GM12801 (cell line): ENCODE measurements around the gene SPNS2.

Source experiments
- TF ChIP-seq, protein P1 (sequence below): IDR thresholded peaks from one replicate; pipeline ENCODE4 v1.5.1; 2011; ENCODE audit warnings: control low read depth; ENCODE audit not compliant: insufficient read length; ENCODE audit errors: extremely low read depth

SPNS2 gene

DNA sequence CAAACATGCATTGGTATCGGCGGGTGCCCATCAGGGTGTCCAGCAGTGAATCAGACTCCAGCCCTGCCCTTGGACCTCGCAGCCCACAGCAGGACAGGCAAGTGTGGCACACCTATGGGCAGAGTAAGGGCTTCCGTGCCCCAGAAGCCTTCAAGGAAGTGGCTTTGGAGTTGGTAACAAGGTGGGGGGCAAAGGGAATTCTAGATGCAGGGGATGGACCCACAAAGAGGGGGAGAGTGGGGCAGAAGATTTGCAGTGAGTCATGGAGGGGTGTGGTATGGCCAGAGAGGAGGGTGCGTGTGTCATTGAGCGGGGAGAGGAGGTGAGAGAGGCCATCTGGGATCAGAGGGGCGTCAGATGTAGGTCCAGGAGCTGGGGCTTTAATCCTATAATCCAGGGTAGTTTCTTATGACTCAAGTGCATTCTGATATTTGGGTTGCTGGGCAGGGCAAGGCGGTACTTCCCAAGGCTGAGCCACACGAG lies 8.5 kb upstream of the SPNS2 start:
- TF ChIP-seq, protein P1, sequence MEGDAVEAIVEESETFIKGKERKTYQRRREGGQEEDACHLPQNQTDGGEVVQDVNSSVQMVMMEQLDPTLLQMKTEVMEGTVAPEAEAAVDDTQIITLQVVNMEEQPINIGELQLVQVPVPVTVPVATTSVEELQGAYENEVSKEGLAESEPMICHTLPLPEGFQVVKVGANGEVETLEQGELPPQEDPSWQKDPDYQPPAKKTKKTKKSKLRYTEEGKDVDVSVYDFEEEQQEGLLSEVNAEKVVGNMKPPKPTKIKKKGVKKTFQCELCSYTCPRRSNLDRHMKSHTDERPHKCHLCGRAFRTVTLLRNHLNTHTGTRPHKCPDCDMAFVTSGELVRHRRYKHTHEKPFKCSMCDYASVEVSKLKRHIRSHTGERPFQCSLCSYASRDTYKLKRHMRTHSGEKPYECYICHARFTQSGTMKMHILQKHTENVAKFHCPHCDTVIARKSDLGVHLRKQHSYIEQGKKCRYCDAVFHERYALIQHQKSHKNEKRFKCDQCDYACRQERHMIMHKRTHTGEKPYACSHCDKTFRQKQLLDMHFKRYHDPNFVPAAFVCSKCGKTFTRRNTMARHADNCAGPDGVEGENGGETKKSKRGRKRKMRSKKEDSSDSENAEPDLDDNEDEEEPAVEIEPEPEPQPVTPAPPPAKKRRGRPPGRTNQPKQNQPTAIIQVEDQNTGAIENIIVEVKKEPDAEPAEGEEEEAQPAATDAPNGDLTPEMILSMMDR, result no peak

DNA sequence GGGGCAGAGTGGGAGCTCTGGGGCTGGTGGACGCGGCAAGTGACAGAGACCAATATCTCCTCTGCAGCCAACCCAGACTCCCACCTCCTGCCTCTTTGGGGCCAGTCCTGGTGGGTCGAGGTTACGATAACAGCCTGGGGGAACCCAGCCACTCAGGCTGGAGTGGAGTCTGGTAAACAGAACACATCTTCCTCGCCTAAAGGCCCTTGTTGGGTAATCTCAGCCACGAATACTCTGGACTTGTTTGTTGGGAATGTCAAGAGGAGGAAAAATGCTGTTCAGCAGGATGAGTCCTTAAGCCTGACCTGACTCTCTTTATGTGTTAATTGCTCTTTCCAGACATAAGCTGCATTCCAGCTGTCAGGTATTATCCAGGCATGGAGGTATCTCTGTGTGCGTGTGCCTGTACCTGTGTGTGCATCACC lies 8.0 kb upstream of the SPNS2 start:
- TF ChIP-seq, protein P1, result no peak

DNA sequence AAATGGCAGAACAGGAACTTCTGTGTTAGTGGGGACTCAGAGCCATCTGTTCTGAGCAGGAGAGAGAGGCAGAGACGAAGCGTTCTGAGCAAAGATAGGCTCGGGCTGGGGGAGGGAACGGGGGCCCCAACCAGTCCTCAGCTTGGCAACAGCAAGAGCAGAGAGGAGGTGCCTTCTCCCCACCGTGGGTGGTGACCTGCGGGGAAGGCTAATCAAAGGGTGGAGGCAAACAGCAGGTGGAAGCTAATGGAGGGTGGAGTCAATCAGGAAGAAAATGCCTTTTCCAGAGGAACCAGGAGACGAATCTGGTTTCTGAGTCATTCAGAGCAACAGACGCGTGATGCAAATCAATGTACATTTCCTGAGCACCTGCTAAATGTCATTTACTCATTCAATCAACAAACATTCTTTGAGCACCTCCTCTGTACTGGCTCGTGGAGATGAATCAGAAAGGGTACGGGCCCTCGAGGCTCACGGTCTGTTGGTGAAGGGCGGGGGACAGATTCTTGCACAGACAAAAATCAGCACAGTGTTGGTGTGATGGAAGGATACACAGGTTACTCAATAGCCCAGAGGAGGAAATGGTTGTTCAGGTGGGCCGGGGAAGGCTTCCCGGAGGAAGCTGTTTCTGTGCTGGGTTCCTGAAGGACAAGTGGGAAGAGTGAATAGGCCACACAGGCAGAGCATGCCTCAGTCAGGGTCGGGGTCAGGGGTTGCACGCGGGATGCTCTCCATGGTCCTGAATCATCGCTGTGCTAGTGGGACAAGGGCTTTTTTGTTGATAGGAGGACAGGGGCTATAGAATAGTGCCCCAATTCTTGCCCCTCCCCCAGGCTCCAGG lies 5.7 kb upstream of the SPNS2 start:
- TF ChIP-seq, protein P1, result no peak

DNA sequence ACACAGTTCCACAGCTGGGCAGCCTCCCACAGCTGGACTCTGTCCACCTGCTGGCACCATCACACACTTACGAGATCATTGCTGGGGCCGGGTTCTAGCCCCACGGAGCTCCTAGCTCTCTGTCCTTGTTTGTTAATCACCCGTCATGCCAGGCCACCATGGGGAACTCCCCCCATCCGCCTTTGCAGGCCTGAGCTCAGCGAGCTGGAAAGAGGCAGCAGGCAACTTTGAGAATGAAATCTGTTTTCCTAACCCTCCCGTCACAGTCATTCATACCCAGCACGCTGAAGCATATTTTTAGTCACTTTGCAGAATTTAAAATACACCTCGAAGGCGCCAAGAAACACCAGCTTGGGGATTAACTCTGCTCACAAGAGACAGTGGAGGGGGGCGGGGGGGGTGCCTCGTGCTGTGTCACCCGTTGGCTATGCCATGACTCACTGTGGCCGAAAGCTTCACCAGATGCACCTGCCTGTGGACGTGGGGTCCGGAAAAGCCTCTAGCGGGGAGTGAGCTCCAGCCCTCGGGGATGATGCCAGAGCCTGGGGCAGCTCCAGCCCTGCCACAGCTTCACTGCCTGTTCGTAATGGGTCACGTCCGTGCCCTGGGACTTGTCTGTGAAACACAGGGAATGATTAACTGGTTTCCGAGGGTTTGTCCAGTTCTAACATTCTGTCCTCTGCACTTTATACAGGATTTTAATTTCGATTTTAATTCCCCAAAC lies 1.4 kb upstream of the SPNS2 start:
- TF ChIP-seq, protein P1, result no peak

DNA sequence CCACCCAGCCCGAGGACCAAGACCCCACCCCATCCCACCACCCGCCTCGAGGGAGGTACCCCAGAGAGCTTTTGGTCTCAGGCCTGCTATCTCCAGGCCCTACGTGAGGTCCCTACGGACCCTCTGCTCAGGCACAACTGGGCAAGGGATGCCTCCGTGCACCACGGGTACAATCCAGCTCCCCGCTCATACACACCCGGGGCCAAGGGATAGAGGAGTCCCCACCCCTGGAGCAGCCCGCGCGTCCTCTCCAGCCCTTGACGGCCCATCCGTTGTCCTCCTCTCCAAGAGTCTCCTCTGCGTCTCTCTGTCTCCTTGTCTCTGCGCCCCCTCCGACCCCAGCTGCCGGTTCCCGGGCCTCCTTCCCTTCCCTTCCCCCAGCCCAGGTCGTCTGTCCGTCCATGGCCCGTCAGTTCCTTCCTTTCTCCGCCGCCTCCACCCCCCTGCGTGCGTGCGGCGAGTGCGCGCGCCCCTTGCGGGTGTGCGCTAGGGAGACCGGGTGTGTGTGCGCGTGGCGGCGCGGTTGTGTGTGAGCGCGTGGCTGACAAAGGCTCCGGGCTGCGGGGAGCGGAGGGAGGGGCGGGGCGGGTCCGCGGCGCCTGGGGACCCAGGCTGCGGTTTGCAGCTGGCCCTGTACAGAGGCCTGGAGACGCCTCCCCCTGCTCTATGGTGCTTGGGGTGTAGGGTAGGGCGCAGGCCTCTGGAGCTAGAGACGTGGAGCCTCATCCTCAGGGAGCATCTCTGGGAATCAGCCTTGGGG lies 930 bp downstream of the SPNS2 start:
- TF ChIP-seq, protein P1, result no peak

DNA sequence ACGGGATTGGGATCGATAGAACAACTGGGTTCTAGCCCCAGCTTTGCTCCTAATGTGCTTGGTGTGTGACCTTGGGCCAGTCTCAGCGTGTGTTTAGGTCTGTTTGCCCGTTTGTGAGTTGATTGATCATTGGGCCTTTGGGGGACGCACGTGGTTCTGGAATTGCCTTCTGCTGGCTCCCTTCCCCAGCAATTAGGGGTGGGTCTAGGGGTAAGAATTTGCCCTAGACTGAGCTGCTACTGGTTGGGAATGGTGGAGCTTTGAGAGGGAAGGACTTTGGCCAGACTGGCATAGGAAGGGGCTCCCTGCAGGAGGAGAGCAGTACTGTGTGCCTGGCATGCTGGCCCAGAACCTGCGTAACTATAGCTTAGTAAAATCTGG lies 1.5 kb downstream of the SPNS2 start:
- TF ChIP-seq, protein P1, result no peak
